Measurements from ENCODE around the gene TLE5. TPM values are rescaled to one million over a fixed set of nuclear protein-coding genes. Genes with fewer than 3 reads are reported as not detected.

TLE5 gene
- polyA plus RNA-seq, 3 donors, result 27.5 to 309 (median 34.4) TPM

DNA sequence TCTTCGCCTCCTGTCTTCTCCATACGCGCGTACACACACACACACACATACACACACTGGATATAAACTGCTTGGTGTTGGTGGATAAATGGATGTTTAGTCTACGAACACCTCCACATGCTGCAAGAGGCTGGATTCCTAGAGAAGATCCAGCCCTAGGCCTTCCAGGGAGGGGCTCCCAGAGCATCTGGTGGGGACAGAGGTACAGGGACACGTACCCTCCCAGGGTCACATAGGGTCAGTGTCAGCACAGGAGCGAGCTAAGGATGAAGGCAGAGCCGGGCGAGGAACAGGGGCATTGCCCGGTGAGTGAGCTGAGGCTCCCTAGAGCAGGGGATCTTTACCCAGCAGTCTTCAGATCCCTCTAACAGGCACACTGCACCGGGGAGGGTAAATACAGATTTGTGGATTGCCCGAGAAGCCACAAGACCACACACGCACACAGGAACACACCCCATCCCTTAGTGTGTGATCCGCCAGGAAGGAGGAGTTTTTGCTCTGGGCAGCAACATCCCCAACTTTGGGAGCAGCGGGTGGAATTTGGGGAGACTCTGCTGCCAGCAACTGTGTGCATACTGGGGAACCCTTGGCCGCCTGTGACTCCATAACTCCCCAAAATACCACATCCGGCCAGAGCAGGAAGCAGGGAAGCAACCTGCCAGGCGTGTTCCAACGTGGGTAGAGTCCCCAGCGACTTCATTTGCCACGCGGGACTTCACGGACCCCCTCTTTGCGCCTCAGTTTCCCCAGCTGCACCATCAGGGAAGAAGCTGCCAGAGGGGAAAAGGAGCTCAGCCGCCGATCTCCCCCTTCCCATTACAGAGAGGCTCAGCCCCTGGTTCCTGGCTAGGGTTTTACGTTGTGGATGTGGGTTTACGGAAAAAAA is 27.4 kb downstream of the TLE5 start:
- peaks cover 15% of the 10 kb centered on the region for H3K4me1 Mint-ChIP-seq
- Histone ChIP-seq H3K36me3 (replicated peaks in 1 of 2; ENCODE audit: control insufficient read depth in 1 of 2, insufficient read depth in 2 of 2, low read length in 2 of 2) (no peaks in the 10 kb centered on the region), H3K27me3 (ENCODE audit: control insufficient read depth in 2 of 2, insufficient read depth in 2 of 2, low read length in 2 of 2) (peaks cover 7 to 41% of the 10 kb centered on the region in 2 donors), H3K79me2 (ENCODE audit: insufficient read depth, low read length) (no peaks in the 10 kb centered on the region), H3K9ac (ENCODE audit: insufficient read depth, low read length, poor library complexity, severe bottlenecking) (peak overlapping the region; percentile 58), H2AFZ (ENCODE audit: insufficient read depth, low read depth, low read length, poor library complexity, severe bottlenecking) (peak overlapping the region; percentile 89), H3K4me1 (ENCODE audit: control insufficient read depth in 1 of 2, insufficient read depth in 2 of 2, low read length in 2 of 2) (peaks cover 18 to 25% of the 10 kb centered on the region in 2 donors), H3K4me3 (replicated peaks in 1 of 3; ENCODE audit: low read depth in 2 of 3, low read length in 3 of 3) (peak overlapping the region; percentile 48 to 80 (median 63)), H3K9me3 (replicated peaks in 1 of 2; ENCODE audit: control insufficient read depth in 1 of 2, insufficient read depth in 1 of 2, low read length in 2 of 2) (peaks cover 0 to 13% of the 10 kb centered on the region in 2 donors), H3K27ac (ENCODE audit: low read depth in 1 of 2, low read length in 2 of 2) (peak overlapping the region; percentile 83), H3K4me2 (replicated peaks; ENCODE audit: extremely low read depth, low read length, poor library complexity, severe bottlenecking) (peak overlapping the region; percentile 99), H4K20me1 (ENCODE audit: insufficient read depth, low read length) (no peaks in the 10 kb centered on the region)
- TF ChIP-seq, protein P1, sequence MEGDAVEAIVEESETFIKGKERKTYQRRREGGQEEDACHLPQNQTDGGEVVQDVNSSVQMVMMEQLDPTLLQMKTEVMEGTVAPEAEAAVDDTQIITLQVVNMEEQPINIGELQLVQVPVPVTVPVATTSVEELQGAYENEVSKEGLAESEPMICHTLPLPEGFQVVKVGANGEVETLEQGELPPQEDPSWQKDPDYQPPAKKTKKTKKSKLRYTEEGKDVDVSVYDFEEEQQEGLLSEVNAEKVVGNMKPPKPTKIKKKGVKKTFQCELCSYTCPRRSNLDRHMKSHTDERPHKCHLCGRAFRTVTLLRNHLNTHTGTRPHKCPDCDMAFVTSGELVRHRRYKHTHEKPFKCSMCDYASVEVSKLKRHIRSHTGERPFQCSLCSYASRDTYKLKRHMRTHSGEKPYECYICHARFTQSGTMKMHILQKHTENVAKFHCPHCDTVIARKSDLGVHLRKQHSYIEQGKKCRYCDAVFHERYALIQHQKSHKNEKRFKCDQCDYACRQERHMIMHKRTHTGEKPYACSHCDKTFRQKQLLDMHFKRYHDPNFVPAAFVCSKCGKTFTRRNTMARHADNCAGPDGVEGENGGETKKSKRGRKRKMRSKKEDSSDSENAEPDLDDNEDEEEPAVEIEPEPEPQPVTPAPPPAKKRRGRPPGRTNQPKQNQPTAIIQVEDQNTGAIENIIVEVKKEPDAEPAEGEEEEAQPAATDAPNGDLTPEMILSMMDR (IDR thresholded peaks at IDR 0.05), result no peak
- H3K9me3 Mint-ChIP-seq, result peaks cover 0 to 9% (median 4%) of the 10 kb centered on the region in 7 donors
- peak overlapping the region; percentile 92 to 98 (median 95) for H3K27ac Mint-ChIP-seq
- peaks cover 0 to 2% of the 10 kb centered on the region in 2 donors for H3K36me3 Mint-ChIP-seq
- peaks cover 43 to 62% (median 60%) of the 10 kb centered on the region in 3 donors for H3K27me3 Mint-ChIP-seq (ENCODE audit: low read depth in 3 of 3)
- WGBS (ENCODE audit: insufficient coverage), result 3% methylated on average over 12 of the region's 28 CpGs
- H3K4me3 Mint-ChIP-seq, result peak overlapping the region; percentile 88 to 95
- peak; percentile 16 to 60 (median 30) for DNase-seq
- intact Hi-C loops (cut with micrococcal nuclease), result loop anchor here (5.0 to 10.0 kb wide), 3 partner anchors 58 to 193 kb away; partner anchors contain the start of genes TLE6 (in 2 of the 2) and ZNF555 (in 1 of the 2)

- no peak overlapping the region for H3K4me2 ChIP-seq (replicated peaks; ENCODE audit: extremely low read depth, low read length, poor library complexity, severe bottlenecking)
- H3K27ac Mint-ChIP-seq, result peak overlapping the region in 2 of 7 donors; percentile 19 to 92
- no peak for DNase-seq
- H3K4me3 ChIP-seq (replicated peaks in 1 of 3; ENCODE audit: low read depth in 2 of 3, low read length in 3 of 3), result no peak overlapping the region
- peak overlapping the region in 1 of 2 donors; percentile 95 for H3K4me3 Mint-ChIP-seq
- peaks cover 18 to 25% of the 10 kb centered on the region in 2 donors for H3K4me1 ChIP-seq (ENCODE audit: control insufficient read depth in 1 of 2, insufficient read depth in 2 of 2, low read length in 2 of 2)
- H3K4me1 Mint-ChIP-seq, result peaks cover 15% of the 10 kb centered on the region
- peaks cover 0 to 8% of the 10 kb centered on the region in 2 donors for H3K36me3 Mint-ChIP-seq
- H3K27me3 ChIP-seq (ENCODE audit: control insufficient read depth in 2 of 2, insufficient read depth in 2 of 2, low read length in 2 of 2), result peaks cover 12 to 46% of the 10 kb centered on the region in 2 donors
- peaks cover 0 to 16% of the 10 kb centered on the region in 2 donors for H3K9me3 ChIP-seq (replicated peaks in 1 of 2; ENCODE audit: control insufficient read depth in 1 of 2, insufficient read depth in 1 of 2, low read length in 2 of 2)
- H3K9me3 Mint-ChIP-seq, result peaks cover 0 to 15% (median 8%) of the 10 kb centered on the region in 7 donors
- TF ChIP-seq, protein P1 (IDR thresholded peaks at IDR 0.05), result no peak
- H3K27ac ChIP-seq (ENCODE audit: low read depth in 1 of 2, low read length in 2 of 2), result no peak overlapping the region
- intact Hi-C loops (cut with micrococcal nuclease), result loop anchor here in 1 of 2 donors (10.0 kb wide), 1 partner anchor 60 kb away; the partner anchor contains the start of gene TLE6
- no peaks in the 10 kb centered on the region for H4K20me1 ChIP-seq (ENCODE audit: insufficient read depth, low read length)
- no peak overlapping the region for H2AFZ ChIP-seq (ENCODE audit: insufficient read depth, low read depth, low read length, poor library complexity, severe bottlenecking)
- H3K36me3 ChIP-seq (replicated peaks in 1 of 2; ENCODE audit: control insufficient read depth in 1 of 2, insufficient read depth in 2 of 2, low read length in 2 of 2), result no peaks in the 10 kb centered on the region
- no peaks in the 10 kb centered on the region for H3K79me2 ChIP-seq (ENCODE audit: insufficient read depth, low read length)
- H3K27me3 Mint-ChIP-seq (ENCODE audit: low read depth in 3 of 3), result peaks cover 48 to 65% (median 65%) of the 10 kb centered on the region in 3 donors
- H3K9ac ChIP-seq (ENCODE audit: insufficient read depth, low read length, poor library complexity, severe bottlenecking), result no peak overlapping the region
Measured at GRCh38 chr19:3034406-3034655, 28.0 kb downstream of the TLE5 start.
